C4-2B (cell line): ENCODE results near the gene GEMIN8.

ENCODE experiments used
- ZFX ChIP-seq: fragments of 450-650 bp; IDR thresholded peaks from 2 replicates; pipeline ENCODE4 v1.6.1; 2017
- TF ChIP-seq, protein P1 (sequence below): fragments of 450-650 bp; conservative IDR thresholded peaks from 2 replicates; pipeline ENCODE4 v1.5.1; 2017; ENCODE audit warnings: mild to moderate bottlenecking

DNA sequence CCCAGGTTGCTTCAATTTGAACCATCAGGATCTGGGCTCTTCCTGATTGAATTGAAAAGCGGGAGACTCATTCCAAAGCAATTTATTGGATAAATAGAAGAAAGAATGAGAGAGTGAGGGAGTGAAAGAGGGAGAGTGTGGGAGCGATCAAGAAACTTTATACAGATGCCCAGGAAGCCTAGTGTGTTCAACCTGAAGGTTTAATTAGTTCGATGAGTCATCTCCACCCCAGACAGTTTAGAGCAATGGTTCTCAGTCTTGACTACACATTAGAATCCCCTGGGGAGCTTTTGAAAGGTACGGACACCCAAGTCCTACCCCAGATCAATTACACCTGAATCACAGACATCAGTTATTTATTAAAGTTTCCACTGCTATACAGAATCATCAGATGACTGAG is 61.5 kb downstream of the GEMIN8 start:
- TF ChIP-seq, protein P1, sequence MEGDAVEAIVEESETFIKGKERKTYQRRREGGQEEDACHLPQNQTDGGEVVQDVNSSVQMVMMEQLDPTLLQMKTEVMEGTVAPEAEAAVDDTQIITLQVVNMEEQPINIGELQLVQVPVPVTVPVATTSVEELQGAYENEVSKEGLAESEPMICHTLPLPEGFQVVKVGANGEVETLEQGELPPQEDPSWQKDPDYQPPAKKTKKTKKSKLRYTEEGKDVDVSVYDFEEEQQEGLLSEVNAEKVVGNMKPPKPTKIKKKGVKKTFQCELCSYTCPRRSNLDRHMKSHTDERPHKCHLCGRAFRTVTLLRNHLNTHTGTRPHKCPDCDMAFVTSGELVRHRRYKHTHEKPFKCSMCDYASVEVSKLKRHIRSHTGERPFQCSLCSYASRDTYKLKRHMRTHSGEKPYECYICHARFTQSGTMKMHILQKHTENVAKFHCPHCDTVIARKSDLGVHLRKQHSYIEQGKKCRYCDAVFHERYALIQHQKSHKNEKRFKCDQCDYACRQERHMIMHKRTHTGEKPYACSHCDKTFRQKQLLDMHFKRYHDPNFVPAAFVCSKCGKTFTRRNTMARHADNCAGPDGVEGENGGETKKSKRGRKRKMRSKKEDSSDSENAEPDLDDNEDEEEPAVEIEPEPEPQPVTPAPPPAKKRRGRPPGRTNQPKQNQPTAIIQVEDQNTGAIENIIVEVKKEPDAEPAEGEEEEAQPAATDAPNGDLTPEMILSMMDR: no peak
- TF ChIP-seq ZFX: no peak
